ENCODE data around the gene ADGRV1.

GRCh38 chr5:90962481-90962880 lies 403.9 kb downstream of the ADGRV1 start:
- TF ChIP-seq PCBP1 (IDR thresholded peaks at IDR 0.05; ENCODE audit: low read depth, low read length, poor library complexity, severe bottlenecking) (no peak), POLR2A (conservative IDR thresholded peaks at IDR 0.05) (no peak), EP300 (IDR thresholded peaks at IDR 0.05; ENCODE audit: low read length) (no peak), NBN (IDR thresholded peaks at IDR 0.05; ENCODE audit: low read depth) (no peak), CHD2 (IDR thresholded peaks at IDR 0.05; ENCODE audit: low read depth, low read length) (no peak), NFYB (IDR thresholded peaks at IDR 0.05; ENCODE audit: extremely low read depth, insufficient read length) (no peak), RBM39 (optimal IDR thresholded peaks at IDR 0.05; ENCODE audit: low read depth, low read length) (no peak)

Data from K562 (cell line).